Astrocyte (in vitro differentiated cells and primary cell): ENCODE measurements around the gene THRAP3. TPM values are rescaled to one million over a fixed set of nuclear protein-coding genes. Genes with fewer than 3 reads are reported as not detected.
A peak's percentile ranks its signal among the peaks of the same experiment; 100 is the strongest.

Experiments
- DNase-seq: peaks from one replicate; pipeline ENCODE4 v3.0.0-alpha.2; 2010; ENCODE audit warnings: low read depth
- FAIRE-seq: peaks from 2 replicates; lab custom pipeline; 2011; peaks lifted over from hg19 to GRCh38; lab: Jason Lieb, UNC
- H2AFZ ChIP-seq: 2 replicates; pipeline ENCODE4 v1.6.0; 2012; ENCODE audit warnings: low read depth, low read length, inconsistent platforms
- H3K27ac ChIP-seq: 2 replicates; pipeline ENCODE4 v1.5.1; 2011; ENCODE audit warnings: low read depth, low read length, inconsistent platforms
- H3K27me3 ChIP-seq: 2 replicates; pipeline ENCODE4 v1.6.0; 2011; ENCODE audit warnings: low read length, inconsistent platforms; ENCODE audit not compliant: insufficient read depth
- H3K36me3 ChIP-seq: 2 replicates; pipeline ENCODE4 v1.5.1; 2011; ENCODE audit warnings: low read length, inconsistent platforms; ENCODE audit not compliant: insufficient read depth
- H3K4me1 ChIP-seq: 2 replicates; pipeline ENCODE4 v1.5.1; 2011; ENCODE audit warnings: low read length, inconsistent platforms; ENCODE audit not compliant: insufficient read depth
- H3K4me2 ChIP-seq: 2 replicates; pipeline ENCODE4 v1.6.0; 2012; ENCODE audit warnings: low read length, inconsistent platforms
- H3K4me3 ChIP-seq: 2 replicates; pipeline ENCODE4 v1.5.1; 2011; ENCODE audit warnings: low read depth, mild to moderate bottlenecking, low read length, inconsistent platforms; ENCODE audit not compliant: insufficient read depth
- H3K79me2 ChIP-seq: 2 replicates; pipeline ENCODE4 v1.6.0; 2012; ENCODE audit warnings: mild to moderate bottlenecking, low read length, inconsistent platforms; ENCODE audit not compliant: insufficient read depth
- H3K9ac ChIP-seq: 2 replicates; pipeline ENCODE4 v1.6.0; 2012; ENCODE audit warnings: mild to moderate bottlenecking, low read length, inconsistent platforms
- H3K9me3 ChIP-seq: 2 replicates; pipeline ENCODE4 v1.5.1; 2012; ENCODE audit warnings: low read depth, mild to moderate bottlenecking, low read length, inconsistent platforms; ENCODE audit not compliant: insufficient read depth
- H4K20me1 ChIP-seq: 2 replicates; pipeline ENCODE4 v1.6.0; 2012; ENCODE audit warnings: low read length, inconsistent platforms; ENCODE audit not compliant: insufficient read depth
- H3K27ac Mint-ChIP-seq: one replicate; pipeline ENCODE4 v1.8.0; 2021; ENCODE audit warnings: mild to moderate bottlenecking, mixed read lengths; ENCODE audit not compliant: unreplicated experiment
- H3K27me3 Mint-ChIP-seq: one replicate; pipeline ENCODE4 v1.8.0; 2021; ENCODE audit warnings: low read depth, mixed read lengths; ENCODE audit not compliant: unreplicated experiment
- H3K36me3 Mint-ChIP-seq: one replicate; pipeline ENCODE4 v1.8.0; 2021; ENCODE audit warnings: low read depth, mixed read lengths; ENCODE audit not compliant: unreplicated experiment
- H3K4me1 Mint-ChIP-seq: one replicate; pipeline ENCODE4 v1.8.0; 2021; ENCODE audit warnings: low read depth, mixed read lengths; ENCODE audit not compliant: unreplicated experiment
- H3K4me3 Mint-ChIP-seq: one replicate; pipeline ENCODE4 v1.8.0; 2021; ENCODE audit warnings: mild to moderate bottlenecking, moderate library complexity, mixed read lengths; ENCODE audit not compliant: unreplicated experiment
- H3K9me3 Mint-ChIP-seq: one replicate; pipeline ENCODE4 v1.8.0; 2021; ENCODE audit warnings: mild to moderate bottlenecking, mixed read lengths; ENCODE audit not compliant: unreplicated experiment
- CTCF ChIP-seq: IDR thresholded peaks from 2 replicates; pipeline ENCODE4 v1.5.1; 2011; ENCODE audit warnings: low read depth, mild to moderate bottlenecking, inconsistent platforms, low read length, moderate library complexity; ENCODE audit not compliant: insufficient read depth
- EZH2 ChIP-seq: IDR thresholded peaks from 2 replicates; pipeline ENCODE4 v1.6.1; 2012; ENCODE audit warnings: mild to moderate bottlenecking, low read length, inconsistent platforms; ENCODE audit not compliant: insufficient read depth
- total RNA-seq: library from RNA; stranded (reverse); gene quantifications from 2 replicates; pipeline ENCODE4 v1.2.1, GENCODE V29; 2021

The THRAP3 gene
- total RNA-seq, 1 donor from 2014 or later = 109 TPM

DNA sequence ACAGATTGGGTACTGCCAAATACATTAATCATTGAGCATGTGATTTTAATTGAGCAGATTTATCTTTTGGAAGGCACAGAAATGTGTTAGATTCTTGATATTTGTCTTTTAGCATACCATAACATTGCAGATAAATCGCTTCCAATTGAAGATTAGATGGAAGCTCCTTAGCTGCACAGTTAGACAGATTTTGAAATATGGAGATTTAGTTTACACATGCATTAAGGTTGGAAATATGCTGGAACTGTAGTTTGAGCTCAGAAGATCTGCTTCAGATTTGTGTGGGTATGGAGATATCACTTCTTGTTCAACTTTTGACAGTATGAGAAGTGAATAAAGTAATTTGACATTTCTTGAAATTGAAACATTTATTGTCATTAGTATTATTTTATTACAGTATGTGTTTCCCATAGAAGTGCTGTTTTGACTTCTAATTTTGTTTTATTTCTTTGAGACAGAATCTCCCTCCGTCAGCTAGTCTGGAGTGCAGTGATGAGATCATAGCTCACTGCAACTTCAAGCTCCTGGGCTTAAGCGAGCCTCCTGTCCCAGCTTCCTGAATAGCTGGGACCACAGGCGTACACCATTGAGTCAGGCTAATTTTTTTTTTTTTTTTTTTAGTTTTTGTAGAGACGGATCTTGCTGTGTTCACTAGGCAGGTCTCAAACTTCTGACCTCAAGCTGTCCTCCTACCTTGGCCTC, 29.1 kb downstream of the THRAP3 start:
- peaks cover 11% of the 10 kb centered on the region for H3K36me3 Mint-ChIP-seq
- no peaks in the 10 kb centered on the region for H3K9me3 Mint-ChIP-seq
- H3K79me2 ChIP-seq = peaks cover 98% of the 10 kb centered on the region
- DNase-seq (peak; percentile 66), FAIRE-seq (no peak)
- H3K27me3 ChIP-seq = no peaks in the 10 kb centered on the region
- peaks cover 92% of the 10 kb centered on the region for H4K20me1 ChIP-seq
- no peak overlapping the region for H3K9ac ChIP-seq
- peaks cover 47% of the 10 kb centered on the region for H3K4me1 Mint-ChIP-seq
- no peak for TF ChIP-seq EZH2
- TF ChIP-seq CTCF = no peak
- H3K4me3 ChIP-seq = no peak overlapping the region
- H3K9me3 ChIP-seq = no peaks in the 10 kb centered on the region
- H3K27ac Mint-ChIP-seq = peak overlapping the region; percentile 89
- peaks cover 7% of the 10 kb centered on the region for H3K36me3 ChIP-seq
- peak overlapping the region; percentile 51 for H3K27ac ChIP-seq
- no peak overlapping the region for H3K4me3 Mint-ChIP-seq
- no peak overlapping the region for H3K4me2 ChIP-seq
- no peak overlapping the region for H2AFZ ChIP-seq
- peaks cover 27% of the 10 kb centered on the region for H3K4me1 ChIP-seq
- no peaks in the 10 kb centered on the region for H3K27me3 Mint-ChIP-seq

DNA sequence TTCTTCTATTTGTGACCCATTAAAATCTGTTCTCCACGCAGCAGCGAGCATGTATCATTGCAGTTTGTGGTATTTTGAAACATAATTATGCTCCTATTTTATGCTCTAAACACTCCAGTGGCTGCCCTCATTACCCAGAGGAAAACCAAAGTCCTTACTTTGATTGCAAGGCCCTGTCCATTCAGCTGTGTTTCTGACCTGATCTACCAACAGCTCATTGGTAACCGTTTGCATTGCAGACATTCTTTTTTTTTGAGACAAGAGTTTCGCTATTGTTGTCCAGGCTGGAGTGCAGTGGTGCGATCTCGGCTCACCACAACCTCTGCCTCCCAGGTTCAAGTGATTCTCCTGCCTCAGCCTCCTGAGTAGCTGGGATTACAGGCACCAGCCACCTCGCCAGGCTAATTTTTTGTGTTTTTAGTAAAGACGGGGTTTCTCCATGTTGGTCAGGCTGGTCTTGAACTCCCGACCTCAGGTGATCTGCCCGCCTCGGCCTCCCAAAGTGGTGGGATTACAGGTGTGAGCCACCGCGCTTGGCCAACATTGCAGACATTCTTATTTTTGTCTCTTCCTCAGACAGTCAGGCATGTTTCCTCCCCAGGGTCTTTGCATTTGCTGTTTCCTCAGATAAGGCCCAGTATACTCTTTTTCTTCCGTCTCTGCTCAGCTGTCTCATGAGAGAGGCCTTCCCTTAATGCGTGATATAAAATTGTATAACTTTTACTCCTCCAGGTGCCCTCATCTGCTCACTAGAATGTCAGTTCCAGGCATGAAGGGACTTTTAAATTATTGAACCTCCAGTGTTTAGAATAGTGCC, 32.5 kb downstream of the THRAP3 start:
- TF ChIP-seq EZH2 (no peak), CTCF (no peak)
- Histone ChIP-seq H3K27me3 (no peaks in the 10 kb centered on the region), H3K36me3 (peaks cover 13% of the 10 kb centered on the region), H3K4me1 (peaks cover 16% of the 10 kb centered on the region), H3K9me3 (no peaks in the 10 kb centered on the region), H4K20me1 (peaks cover 82% of the 10 kb centered on the region), H3K79me2 (peaks cover 94% of the 10 kb centered on the region), H3K4me2 (no peak overlapping the region), H3K4me3 (no peak overlapping the region), H3K27ac (no peak overlapping the region), H2AFZ (no peak overlapping the region), H3K9ac (no peak overlapping the region)
- H3K36me3 Mint-ChIP-seq = peaks cover 14% of the 10 kb centered on the region
- FAIRE-seq (no peak), DNase-seq (no peak)
- H3K27me3 Mint-ChIP-seq = no peaks in the 10 kb centered on the region
- H3K27ac Mint-ChIP-seq = peak overlapping the region; percentile 10
- H3K9me3 Mint-ChIP-seq = no peaks in the 10 kb centered on the region
- H3K4me1 Mint-ChIP-seq = peaks cover 44% of the 10 kb centered on the region
- peak overlapping the region; percentile 29 for H3K4me3 Mint-ChIP-seq
